Measurements from ENCODE around the gene BLTP3A.

GRCh38 chr6:34836451-34836850 lies 44.6 kb downstream of the BLTP3A start:
- TF ChIP-seq POLR2A (IDR thresholded peaks at IDR 0.05; ENCODE audit: low read depth) (no peak), CTCF (IDR thresholded peaks at IDR 0.05) (no peak), EP300 (IDR thresholded peaks at IDR 0.05) (no peak)

Data from esophagus muscularis mucosa (tissue), 4 donors.